Measurements from ENCODE around the gene STT3A. TPM values are rescaled to one million over a fixed set of nuclear protein-coding genes. Genes with fewer than 3 reads are reported as not detected.

The STT3A gene
- total RNA-seq, 2 experiments from 2014 or later, result 123 TPM

DNA sequence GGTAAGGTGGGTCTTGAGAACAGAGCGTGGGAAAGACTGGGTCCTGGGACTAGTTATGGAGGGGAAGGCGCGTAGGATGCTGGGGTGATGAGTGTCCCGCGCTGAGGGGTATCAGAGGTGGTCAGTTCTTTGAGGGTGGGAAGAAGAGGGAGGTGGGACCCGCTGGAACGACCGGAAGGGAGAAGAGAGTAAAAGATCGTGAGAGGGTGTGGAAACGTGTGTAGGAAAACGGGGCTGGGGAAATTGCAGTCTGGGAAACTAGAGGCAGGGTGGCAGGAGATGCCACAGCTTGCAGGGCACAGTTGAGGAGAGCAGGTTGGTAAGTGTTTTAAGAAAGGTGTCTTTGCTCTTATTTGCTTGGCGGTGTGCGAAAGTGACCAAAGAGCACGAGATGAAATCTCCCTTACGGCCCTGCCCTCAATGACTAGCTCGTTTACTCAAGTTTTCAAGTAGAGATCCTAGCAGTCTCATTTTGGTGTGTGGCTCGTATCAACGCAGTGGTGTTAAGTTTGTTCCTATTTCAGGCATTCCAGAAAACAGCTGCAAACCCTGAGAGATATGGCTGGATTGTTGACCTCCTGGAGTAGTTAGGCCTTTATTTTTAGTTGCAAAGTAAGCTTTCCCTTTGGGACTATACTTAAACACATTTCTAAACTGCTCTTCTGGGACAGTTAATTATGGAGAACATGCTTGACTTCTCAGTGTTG is 615 bp downstream of the STT3A start:
- DNase-seq, result no peak
- Mint-ChIP-seq H3K4me1 (peaks cover 53% of the 10 kb centered on the region), H3K27me3 (no peaks in the 10 kb centered on the region), H3K9me3 (no peaks in the 10 kb centered on the region), H3K36me3 (ENCODE audit: low read depth) (peaks cover 36% of the 10 kb centered on the region), H3K4me3 (peak overlapping the region; percentile 96), H3K27ac (peak overlapping the region; percentile 91)
- CTCF ChIA-PET, result interaction anchor here (0.6 to 3.5 kb wide), 9 partner anchors 8 to 294 kb away, joined by 3 to 30 read pairs (median 4); partner anchors contain the start of genes CHEK1, EI24 and HYLS1
- POLR2A ChIA-PET, result interaction anchor here (0.6 to 5.5 kb wide), 14 partner anchors 11 to 675 kb away, joined by 3 to 97 read pairs (median 8); partner anchors contain the start of genes CHEK1, EI24, FOXRED1 and HYLS1

DNA sequence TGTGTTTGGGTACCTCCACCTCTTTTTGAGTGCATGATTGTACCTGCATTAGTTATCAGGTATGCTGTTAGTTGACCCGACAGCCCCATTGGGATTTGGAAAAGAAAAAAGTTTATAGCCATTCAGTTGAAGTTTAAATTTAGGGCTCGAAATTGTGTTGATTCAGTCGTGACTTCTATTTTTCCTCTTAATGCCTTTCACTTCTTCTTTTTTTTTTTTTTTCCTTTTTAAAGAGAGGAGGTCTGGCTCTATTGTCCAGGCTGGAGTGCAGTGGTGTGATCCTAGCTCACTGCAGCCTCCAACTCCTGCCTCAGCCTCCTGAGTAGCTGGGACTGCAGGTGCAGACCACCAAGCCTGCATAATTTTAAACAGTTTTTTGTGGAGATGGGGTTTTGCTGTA is 2.3 kb downstream of the STT3A start:
- Mint-ChIP-seq H3K4me3 (peak overlapping the region; percentile 2), H3K36me3 (ENCODE audit: low read depth) (peaks cover 45% of the 10 kb centered on the region), H3K9me3 (no peaks in the 10 kb centered on the region), H3K4me1 (peaks cover 45% of the 10 kb centered on the region), H3K27ac (no peak overlapping the region), H3K27me3 (no peaks in the 10 kb centered on the region)
- CTCF ChIA-PET, result no interaction called here
- no peak for DNase-seq
- POLR2A ChIA-PET, result interaction anchor here (1.7 to 5.5 kb wide), 2 partner anchors 25 to 30 kb away, joined by 5 to 97 read pairs; partner anchors contain the start of genes CHEK1 and EI24

DNA sequence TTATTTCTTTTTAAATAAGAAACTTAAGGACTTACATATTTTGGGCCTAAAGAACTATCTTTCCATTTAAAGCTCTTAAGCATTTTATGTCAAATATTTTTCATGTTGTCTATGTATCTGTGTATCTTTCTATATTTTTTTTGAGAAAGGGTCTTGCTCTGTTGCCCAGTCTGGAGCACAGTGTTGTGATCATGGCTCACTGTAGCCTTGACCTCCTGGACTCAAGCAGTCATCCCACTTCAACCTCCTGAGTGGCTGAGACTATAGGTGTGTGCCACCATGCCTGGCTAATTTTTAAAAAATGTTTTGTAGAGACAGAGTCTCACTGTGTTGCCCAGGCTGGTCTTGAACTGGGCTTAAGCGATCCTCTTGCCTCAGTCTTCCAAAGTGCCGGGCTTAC is 8.0 kb downstream of the STT3A start:
- DNase-seq, result no peak
- ChIA-PET POLR2A (interaction anchor here (0.7 to 1.0 kb wide), 2 partner anchors 9 to 11 kb away, joined by 3 read pairs; no protein-coding TSS in a partner anchor), CTCF (no interaction called here)
- Mint-ChIP-seq H3K4me1 (peaks cover 11% of the 10 kb centered on the region), H3K4me3 (no peak overlapping the region), H3K9me3 (no peaks in the 10 kb centered on the region), H3K27me3 (no peaks in the 10 kb centered on the region), H3K27ac (no peak overlapping the region), H3K36me3 (ENCODE audit: low read depth) (peaks cover 69% of the 10 kb centered on the region)

DNA sequence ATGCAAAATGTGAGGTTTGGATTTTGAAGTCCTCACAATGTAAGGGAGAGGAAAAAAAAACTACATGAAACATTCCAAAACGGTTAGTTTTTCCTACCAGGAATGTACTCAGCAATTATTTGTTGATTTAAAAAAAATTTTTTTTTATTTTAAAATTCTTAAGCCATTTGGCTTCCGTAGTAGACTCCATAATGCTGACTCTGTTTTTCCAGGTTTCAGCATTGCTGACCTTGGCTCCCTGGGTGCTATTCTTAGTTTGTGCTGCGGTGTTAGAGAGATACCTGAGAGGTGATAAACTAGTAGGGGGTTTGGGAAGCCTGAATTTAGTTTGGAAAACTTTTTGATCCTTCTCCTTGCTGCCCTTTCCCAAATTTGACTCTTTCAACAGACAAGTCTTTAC is 10.6 kb downstream of the STT3A start:
- ChIA-PET CTCF (no interaction called here), POLR2A (interaction anchor here (1.4 to 1.7 kb wide), 2 partner anchors 11 to 23 kb away, joined by 4 to 9 read pairs; partner anchors contain the start of gene STT3A)
- Mint-ChIP-seq H3K9me3 (no peaks in the 10 kb centered on the region), H3K4me3 (no peak overlapping the region), H3K27me3 (no peaks in the 10 kb centered on the region), H3K4me1 (no peaks in the 10 kb centered on the region), H3K27ac (no peak overlapping the region), H3K36me3 (ENCODE audit: low read depth) (peaks cover 68% of the 10 kb centered on the region)
- no peak for DNase-seq

DNA sequence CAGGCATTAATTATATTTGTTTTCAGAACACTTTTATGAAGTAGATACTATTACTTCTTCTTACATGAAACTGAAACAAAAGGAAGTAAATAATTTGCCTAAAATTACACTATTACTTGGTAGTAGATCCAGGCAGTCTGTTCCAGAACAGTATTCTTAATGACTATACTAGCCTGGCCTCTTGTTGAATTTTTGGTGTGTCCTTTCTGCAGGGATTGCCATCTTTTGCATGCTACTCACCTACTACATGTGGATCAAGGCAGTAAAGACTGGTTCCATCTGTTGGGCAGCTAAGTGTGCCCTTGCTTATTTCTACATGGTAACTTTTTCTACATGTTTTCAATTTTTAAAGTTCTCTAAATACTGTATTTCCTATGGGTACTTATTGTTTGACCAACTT is 12.8 kb downstream of the STT3A start:
- H3K4me1 Mint-ChIP-seq, result no peaks in the 10 kb centered on the region
- H3K27me3 Mint-ChIP-seq, result no peaks in the 10 kb centered on the region
- H3K27ac Mint-ChIP-seq, result no peak overlapping the region
- no peak overlapping the region for H3K4me3 Mint-ChIP-seq
- H3K9me3 Mint-ChIP-seq, result no peaks in the 10 kb centered on the region
- POLR2A ChIA-PET, result no interaction called here
- CTCF ChIA-PET, result no interaction called here
- DNase-seq, result no peak
- H3K36me3 Mint-ChIP-seq (ENCODE audit: low read depth), result peaks cover 73% of the 10 kb centered on the region

DNA sequence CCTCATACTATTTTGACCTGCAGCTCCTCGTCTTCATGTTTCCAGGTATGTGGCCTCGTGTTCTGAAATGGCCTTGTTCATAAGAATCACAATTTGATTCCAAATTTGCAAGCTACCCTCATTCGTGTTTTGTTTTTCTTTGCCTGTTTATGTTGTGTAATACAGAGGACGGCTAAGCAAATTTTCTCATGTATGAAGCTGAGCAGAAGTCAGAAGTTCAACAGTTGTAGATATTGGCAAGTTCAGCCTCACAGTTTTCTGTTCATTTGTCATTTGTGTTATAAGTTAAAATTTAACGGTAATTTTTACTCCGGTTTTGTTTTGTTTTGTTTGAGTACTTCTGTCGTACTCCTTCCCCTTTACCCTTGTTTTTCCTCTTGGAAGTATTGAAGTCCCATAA is 16.9 kb downstream of the STT3A start:
- DNase-seq, result no peak
- Mint-ChIP-seq H3K4me3 (no peak overlapping the region), H3K27ac (no peak overlapping the region), H3K4me1 (peaks cover 2% of the 10 kb centered on the region), H3K27me3 (no peaks in the 10 kb centered on the region), H3K9me3 (no peaks in the 10 kb centered on the region), H3K36me3 (ENCODE audit: low read depth) (peaks cover 71% of the 10 kb centered on the region)
- ChIA-PET POLR2A (interaction anchor here (0.9 to 1.8 kb wide), 2 partner anchors 14 to 16 kb away, joined by 3 to 5 read pairs; partner anchors contain the start of gene CHEK1), CTCF (no interaction called here)

DNA sequence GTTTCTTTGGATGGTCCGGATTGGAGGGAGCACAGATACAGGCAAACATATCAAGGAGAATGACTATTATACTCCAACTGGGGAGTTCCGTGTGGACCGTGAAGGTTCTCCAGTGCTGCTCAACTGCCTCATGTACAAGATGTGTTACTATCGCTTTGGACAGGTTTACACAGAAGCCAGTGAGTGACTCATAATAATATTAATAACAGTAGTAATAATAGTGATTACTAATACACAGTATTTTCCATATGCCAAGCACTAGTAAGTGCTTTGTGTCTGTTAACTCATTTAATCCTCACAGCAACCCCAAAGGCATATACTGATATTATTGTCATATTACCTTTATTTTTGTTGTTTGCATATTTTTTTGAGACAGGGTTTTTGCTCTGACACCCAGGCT is 25.7 kb downstream of the STT3A start:
- H3K36me3 Mint-ChIP-seq (ENCODE audit: low read depth), result peaks cover 72% of the 10 kb centered on the region
- CTCF ChIA-PET, result no interaction called here
- POLR2A ChIA-PET, result interaction anchor here (1.4 kb wide), 1 partner anchor 49 kb away, joined by 3 read pairs; the partner anchor contains the start of gene EI24
- no peak overlapping the region for H3K27ac Mint-ChIP-seq
- H3K4me3 Mint-ChIP-seq, result no peak overlapping the region
- H3K27me3 Mint-ChIP-seq, result no peaks in the 10 kb centered on the region
- DNase-seq, result no peak
- H3K9me3 Mint-ChIP-seq, result no peaks in the 10 kb centered on the region
- no peaks in the 10 kb centered on the region for H3K4me1 Mint-ChIP-seq

DNA sequence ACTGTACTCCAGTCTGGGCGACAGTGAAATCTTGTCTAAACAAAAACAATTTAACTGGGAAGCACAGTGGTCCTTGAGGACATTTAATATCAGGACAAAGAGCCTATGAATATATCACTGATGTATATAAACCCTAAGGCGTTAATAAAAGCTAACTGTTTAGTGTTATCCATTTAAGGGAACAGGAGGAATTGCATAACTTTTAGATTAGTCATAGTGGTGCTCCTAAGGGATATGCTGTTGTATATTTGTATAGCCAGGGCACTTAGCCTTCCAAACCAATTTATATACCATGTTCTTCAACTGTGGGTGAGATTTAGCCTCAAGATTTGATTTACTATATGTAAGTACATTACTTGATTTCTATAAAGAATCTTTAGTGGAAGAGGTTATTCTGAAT is 29.3 kb downstream of the STT3A start:
- no peak overlapping the region for H3K4me3 Mint-ChIP-seq
- no peaks in the 10 kb centered on the region for H3K27me3 Mint-ChIP-seq
- H3K9me3 Mint-ChIP-seq, result no peaks in the 10 kb centered on the region
- ChIA-PET CTCF (interaction anchor here (0.8 to 2.1 kb wide), 2 partner anchors 12 to 29 kb away, joined by 3 to 6 read pairs; partner anchors contain the start of gene STT3A), POLR2A (interaction anchor here (1.0 to 5.8 kb wide), 3 partner anchors 23 to 52 kb away, joined by 3 to 97 read pairs (median 4); partner anchors contain the start of gene STT3A)
- peaks cover 57% of the 10 kb centered on the region for H3K36me3 Mint-ChIP-seq (ENCODE audit: low read depth)
- H3K27ac Mint-ChIP-seq, result no peak overlapping the region
- DNase-seq, result no peak
- peaks cover 16% of the 10 kb centered on the region for H3K4me1 Mint-ChIP-seq

DNA sequence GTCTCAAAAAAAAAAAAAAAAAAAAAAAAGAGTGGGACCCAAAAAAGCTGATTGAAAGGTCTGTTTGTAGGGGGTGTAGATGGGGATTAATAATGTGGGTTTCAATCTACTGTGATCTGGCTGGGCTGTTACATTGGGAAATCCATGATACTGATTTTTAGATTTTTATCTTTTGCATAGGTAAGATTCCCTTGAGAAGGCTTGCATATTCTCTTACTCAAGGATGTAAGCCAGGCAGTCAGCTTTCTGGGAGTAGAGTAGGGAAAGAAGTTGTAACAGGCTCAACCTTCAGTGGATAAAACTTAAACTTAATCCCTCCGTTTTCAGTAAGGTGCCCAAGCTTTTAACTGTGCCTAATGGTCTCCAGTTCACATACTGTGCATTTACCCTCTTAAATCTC is 30.4 kb downstream of the STT3A start:
- Mint-ChIP-seq H3K36me3 (ENCODE audit: low read depth) (peaks cover 61% of the 10 kb centered on the region), H3K27me3 (no peaks in the 10 kb centered on the region), H3K4me1 (peaks cover 25% of the 10 kb centered on the region), H3K27ac (peak overlapping the region; percentile 31), H3K4me3 (no peak overlapping the region), H3K9me3 (no peaks in the 10 kb centered on the region)
- no peak for DNase-seq
- POLR2A ChIA-PET, result interaction anchor here (0.6 to 5.8 kb wide), 5 partner anchors 9 to 565 kb away, joined by 3 to 97 read pairs (median 5); partner anchors contain the start of genes EI24 and STT3A
- CTCF ChIA-PET, result interaction anchor here (1.0 to 2.1 kb wide), 3 partner anchors 30 to 59 kb away, joined by 3 to 6 read pairs (median 4); partner anchors contain the start of gene STT3A

DNA sequence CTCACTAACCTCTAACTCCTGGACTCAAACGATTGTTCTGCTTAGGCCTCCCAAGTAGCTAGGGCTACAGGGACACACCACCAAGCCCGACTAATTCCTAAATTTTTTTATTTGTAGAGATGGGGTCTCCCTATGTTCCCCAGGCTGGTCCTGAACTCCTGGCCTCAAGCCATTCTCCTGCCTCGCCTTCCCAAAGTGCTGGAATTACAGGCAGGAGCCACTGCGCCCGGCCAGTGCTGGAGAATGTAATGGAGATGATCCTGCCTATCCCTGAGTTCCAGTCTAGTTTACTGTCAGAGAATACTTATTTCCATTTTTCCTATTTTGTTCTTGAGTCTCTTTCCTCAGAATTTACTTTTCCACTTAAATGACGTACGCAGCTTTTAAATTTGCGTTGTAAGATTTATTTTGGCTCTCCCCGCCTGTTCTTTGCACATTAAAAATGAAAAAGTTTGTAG is 32.1 kb downstream of the STT3A start, which contains the start of gene CHEK1:
TSS of gene CHEK1 (plus strand) at position 408 of the 458 bp plus-strand sequence. CDS start 1,606 bp downstream, outside the sequence.
- peak within 1 kb of the TSS; percentile 92 for H3K27ac Mint-ChIP-seq
- no peak for DNase-seq
- ChIA-PET POLR2A (interaction anchor here (1.0 to 5.8 kb wide), 12 partner anchors 8 to 263 kb away, joined by 3 to 97 read pairs (median 8); partner anchors contain the start of genes EI24, HYLS1 and STT3A), CTCF (interaction anchor here (1.0 to 1.6 kb wide), 6 partner anchors 31 to 263 kb away, joined by 3 to 8 read pairs (median 5); partner anchors contain the start of genes EI24, HYLS1 and STT3A)
- peaks cover 36% of the 10 kb centered on the region for H3K4me1 Mint-ChIP-seq
- no peaks in the 10 kb centered on the region for H3K9me3 Mint-ChIP-seq
- H3K4me3 Mint-ChIP-seq, result peak within 1 kb of the TSS; percentile 98
- H3K27me3 Mint-ChIP-seq, result no peaks in the 10 kb centered on the region
- H3K36me3 Mint-ChIP-seq (ENCODE audit: low read depth), result peaks cover 54% of the 10 kb centered on the region

DNA sequence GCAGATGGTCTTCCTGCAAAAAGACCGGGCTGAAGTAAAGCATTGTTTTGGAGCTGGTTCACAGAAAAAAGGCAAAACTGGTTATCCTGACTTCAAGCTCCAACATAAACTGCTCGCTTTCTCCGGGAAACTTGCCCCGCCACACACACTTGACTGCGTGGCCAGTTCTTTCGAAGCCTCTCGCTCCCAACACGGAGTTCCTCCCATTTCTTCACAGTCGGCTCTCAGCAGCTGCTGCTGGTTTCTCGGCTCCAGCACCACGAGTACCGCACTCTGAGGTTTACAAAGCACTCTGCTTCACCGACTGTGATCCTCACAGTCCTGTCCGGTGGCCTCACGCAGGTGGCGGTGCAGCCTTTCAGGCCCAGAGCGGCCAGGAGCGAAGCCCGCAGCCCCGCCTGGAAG is 32.6 kb downstream of the STT3A start:
- Mint-ChIP-seq H3K27me3 (no peaks in the 10 kb centered on the region), H3K27ac (peak overlapping the region; percentile 92), H3K4me1 (peaks cover 36% of the 10 kb centered on the region), H3K4me3 (peak overlapping the region; percentile 98), H3K9me3 (no peaks in the 10 kb centered on the region), H3K36me3 (ENCODE audit: low read depth) (peaks cover 52% of the 10 kb centered on the region)
- DNase-seq, result no peak
- ChIA-PET CTCF (interaction anchor here (1.0 to 1.6 kb wide), 6 partner anchors 31 to 262 kb away, joined by 3 to 8 read pairs (median 5); partner anchors contain the start of genes EI24, HYLS1 and STT3A), POLR2A (interaction anchor here (1.0 to 5.8 kb wide), 16 partner anchors 8 to 278 kb away, joined by 3 to 97 read pairs (median 5); partner anchors contain the start of genes EI24, HYLS1, PUS3 and STT3A)

DNA sequence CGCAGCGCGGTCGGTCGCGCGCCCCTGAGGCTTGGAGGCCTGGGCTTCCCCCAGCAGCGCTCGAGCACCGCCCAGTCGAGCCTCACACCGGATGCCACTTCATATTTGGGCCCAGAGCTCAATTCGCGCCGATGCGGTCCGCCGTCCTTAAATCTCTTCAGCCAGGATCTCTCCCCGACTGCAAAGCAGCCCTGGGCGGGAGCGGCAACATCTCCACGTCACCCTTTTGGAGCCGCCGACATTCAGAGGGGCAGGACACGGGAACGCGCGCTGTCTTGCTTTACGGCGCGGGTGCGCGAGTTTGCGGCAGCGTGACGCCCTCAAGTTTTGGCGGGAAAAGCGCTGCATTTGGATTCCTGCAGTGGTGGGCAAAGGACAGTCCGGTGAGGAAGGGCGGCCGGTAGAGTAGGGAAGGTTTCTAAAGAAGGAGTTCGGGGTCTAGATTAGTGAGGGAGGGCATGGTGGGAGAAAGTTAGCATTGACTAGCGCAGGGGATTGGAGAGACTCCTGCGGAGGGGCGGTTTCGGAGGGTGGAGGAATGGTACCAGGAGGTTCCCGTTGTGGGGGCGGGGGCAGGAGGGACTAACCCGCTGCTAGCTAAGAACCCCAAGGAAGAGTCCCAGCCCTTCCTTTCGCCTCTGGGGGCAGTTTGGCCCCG is 33.1 kb downstream of the STT3A start:
- POLR2A ChIA-PET, result interaction anchor here (1.0 to 5.8 kb wide), 17 partner anchors 9 to 277 kb away, joined by 3 to 97 read pairs (median 5); partner anchors contain the start of genes EI24, HYLS1, PUS3 and STT3A

More for the DNA sequence above, 33.1 kb downstream of the STT3A start:
- H3K27me3 Mint-ChIP-seq, result no peaks in the 10 kb centered on the region
- CTCF ChIA-PET, result interaction anchor here (1.0 to 1.6 kb wide), 6 partner anchors 32 to 262 kb away, joined by 3 to 8 read pairs (median 5); partner anchors contain the start of genes EI24, HYLS1 and STT3A
- H3K36me3 Mint-ChIP-seq (ENCODE audit: low read depth), result peaks cover 49% of the 10 kb centered on the region
- peak; percentile 89 for DNase-seq
- peak overlapping the region; percentile 92 for H3K27ac Mint-ChIP-seq
- H3K4me3 Mint-ChIP-seq, result peak overlapping the region; percentile 98
- H3K9me3 Mint-ChIP-seq, result no peaks in the 10 kb centered on the region
- H3K4me1 Mint-ChIP-seq, result peaks cover 37% of the 10 kb centered on the region
